GM12874 (cell line): ENCODE data around the gene MSH3.

Experiments
- TF ChIP-seq, protein P1 (sequence below): IDR thresholded peaks from 2 replicates; pipeline ENCODE4 v1.5.1; 2011; ENCODE audit warnings: low read depth, mild to moderate bottlenecking, control low read depth, low read length, moderate library complexity; ENCODE audit not compliant: insufficient read depth

Gene MSH3

DNA sequence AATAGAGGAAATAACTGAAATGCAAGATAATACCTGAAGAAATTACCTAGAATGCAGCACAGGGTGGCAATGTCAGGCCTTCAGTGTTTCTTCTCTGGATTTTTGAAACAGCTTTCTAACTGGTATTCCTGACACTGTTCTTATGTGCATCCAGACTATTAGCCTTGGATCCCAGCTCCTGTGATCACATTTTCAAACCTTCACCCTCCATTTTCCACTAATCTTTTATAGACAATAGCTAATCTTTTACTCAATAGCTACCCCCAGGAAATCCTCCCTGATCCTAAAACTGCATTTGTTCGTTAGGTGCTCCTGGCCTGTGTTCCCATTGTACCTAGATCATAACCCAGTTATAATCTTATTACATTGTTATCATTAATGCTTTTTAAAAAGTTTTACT lies 101.8 kb downstream of the MSH3 start:
- TF ChIP-seq, protein P1, sequence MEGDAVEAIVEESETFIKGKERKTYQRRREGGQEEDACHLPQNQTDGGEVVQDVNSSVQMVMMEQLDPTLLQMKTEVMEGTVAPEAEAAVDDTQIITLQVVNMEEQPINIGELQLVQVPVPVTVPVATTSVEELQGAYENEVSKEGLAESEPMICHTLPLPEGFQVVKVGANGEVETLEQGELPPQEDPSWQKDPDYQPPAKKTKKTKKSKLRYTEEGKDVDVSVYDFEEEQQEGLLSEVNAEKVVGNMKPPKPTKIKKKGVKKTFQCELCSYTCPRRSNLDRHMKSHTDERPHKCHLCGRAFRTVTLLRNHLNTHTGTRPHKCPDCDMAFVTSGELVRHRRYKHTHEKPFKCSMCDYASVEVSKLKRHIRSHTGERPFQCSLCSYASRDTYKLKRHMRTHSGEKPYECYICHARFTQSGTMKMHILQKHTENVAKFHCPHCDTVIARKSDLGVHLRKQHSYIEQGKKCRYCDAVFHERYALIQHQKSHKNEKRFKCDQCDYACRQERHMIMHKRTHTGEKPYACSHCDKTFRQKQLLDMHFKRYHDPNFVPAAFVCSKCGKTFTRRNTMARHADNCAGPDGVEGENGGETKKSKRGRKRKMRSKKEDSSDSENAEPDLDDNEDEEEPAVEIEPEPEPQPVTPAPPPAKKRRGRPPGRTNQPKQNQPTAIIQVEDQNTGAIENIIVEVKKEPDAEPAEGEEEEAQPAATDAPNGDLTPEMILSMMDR = no peak

DNA sequence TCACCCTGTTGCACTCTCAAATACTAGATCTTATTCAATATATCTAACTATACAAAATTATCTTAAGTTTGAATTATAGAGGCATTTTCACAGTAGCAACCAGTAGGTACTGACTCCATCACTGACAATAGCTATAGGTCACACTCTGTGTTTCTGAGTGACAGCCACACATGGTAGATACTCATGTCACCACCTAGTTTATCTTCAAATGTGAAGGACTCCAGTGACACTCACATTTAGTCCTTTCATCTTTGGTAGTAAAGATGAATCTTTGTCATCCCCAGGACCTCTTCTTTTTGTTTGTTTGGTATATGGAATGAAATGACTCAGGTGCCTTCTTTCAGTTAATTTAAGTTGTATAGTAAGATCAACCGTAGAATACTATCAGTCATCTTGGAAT lies 102.8 kb downstream of the MSH3 start:
- TF ChIP-seq, protein P1 = no peak

DNA sequence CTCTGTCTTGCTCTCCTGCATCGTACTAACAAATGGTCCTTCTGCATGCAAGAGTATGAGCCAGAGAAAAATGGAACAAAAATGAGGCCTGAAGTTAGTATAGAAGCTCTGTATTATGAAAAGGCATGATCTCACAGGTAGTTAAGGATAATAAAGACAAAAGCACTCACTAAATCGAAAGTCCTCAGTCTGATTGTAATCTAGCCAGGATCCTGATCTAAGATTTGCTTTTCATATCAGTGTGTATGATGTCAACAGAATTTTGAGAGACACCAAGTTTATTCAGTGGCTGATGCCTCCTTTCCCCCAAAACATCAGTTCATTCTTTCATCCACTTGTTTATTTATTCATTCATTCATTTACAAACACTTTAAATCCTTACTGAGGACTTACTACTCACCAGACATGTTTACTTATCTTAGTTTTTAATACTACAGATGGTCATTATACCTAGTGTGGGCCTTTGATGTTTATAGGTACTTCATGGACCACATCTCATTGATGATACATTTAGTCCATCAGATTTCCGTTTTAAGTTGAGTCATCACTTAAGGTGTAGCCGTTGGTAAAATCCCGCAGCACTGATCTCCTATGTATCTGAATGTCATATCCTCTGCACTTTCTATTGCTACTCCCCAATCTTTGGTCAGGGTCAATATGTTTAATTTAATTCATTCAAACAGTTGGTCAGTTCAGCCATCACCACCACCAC lies 105.6 kb downstream of the MSH3 start:
- TF ChIP-seq, protein P1 = no peak

DNA sequence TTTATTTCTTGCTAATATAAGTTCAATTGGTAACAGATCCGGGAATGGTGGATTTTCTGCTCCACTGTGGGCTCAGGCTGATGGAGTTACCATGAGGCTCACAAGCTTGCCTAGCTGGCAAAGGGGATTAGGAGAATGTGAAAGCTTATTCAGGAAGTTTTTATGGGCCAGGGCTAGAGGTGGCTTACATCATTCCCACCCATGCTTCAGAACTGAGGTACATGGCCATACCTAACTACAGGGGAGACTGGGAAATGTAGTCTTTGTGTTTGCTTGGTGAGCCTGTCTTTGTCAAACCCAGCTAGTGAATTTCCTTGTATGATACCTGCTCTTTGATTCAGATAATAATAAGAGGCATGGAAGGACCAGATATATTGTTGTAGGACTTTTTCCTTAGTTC lies 106.2 kb downstream of the MSH3 start:
- TF ChIP-seq, protein P1 = no peak

DNA sequence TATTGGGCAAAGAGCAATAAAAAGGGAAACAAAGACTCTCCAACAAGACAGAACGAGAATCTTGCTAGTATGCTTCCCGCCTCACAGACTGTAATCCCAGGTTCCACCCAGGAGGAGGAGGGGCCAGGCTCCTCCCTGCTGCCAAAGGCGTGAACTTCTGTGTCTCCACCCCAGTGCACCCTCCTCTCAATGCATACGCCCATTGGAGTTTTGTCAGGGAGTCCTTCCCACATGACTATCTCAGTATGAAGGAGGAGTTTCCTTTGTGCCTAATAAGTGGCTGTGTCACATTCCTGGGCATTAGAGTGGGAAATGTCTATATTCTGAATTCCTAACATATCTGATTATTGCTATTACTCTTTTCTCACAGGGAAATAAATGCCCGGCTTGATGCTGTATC lies 106.7 kb downstream of the MSH3 start:
- TF ChIP-seq, protein P1 = no peak

DNA sequence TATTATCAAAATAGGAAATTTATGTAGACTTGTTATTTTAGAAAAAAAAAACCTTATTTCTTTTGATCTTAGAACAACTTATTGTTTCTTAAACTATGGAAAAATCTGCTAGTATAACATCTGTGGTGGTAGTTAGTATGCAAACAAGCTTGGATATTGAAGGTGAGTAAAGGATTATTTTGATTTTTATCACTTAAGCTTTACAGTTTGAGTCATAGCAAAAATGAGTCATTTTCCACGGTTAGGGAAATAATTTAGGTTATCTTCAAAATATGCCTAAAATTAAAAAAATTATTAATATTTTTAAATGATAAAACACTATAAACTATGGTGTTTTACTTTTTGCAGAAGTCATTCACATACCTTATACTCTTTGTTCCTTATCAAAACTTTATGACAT lies 107.5 kb downstream of the MSH3 start:
- TF ChIP-seq, protein P1 = no peak

DNA sequence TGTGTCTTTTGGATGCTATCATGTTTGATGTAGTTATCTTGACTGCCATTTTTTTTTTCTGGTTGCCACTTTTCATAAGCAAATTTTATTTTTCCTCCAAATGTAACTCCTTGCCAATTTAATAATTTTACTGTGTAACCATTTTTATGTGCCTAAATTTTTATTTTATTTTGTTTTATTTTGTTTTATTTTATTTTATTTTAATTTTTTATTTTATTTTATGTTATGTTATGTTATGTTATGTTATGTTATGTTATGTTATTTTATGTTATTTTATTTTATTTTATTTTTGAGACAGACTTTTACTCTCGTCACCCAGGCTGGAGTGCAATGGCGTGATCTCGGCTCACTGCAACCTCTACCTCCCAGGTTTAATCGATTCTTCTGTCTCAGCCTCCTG lies 108.1 kb downstream of the MSH3 start:
- TF ChIP-seq, protein P1 = no peak
